ENCODE results near the gene SGTB. TPM values are rescaled to one million over a fixed set of nuclear protein-coding genes. Genes with fewer than 3 reads are reported as not detected.

SGTB gene
- total and polyA plus RNA-seq, 2 of the 8 experiments (the other 6 are each of a cell fraction or from before 2014, with no cell fraction given): 2.2 to 18.7 TPM

GRCh38 chr5:65749221-65749844 lies 27.4 kb upstream of the SGTB start:
- H3K4me3 ChIP-seq (ENCODE audit: extremely low read depth in 1 of 4, insufficient read depth in 2 of 4, low read depth in 3 of 4, low read length in 4 of 4): no peak overlapping the region
- POLR2A ChIA-PET (ENCODE audit: partially characterized antibody): no interaction called here
- H4K91ac ChIP-seq (replicated peaks; ENCODE audit: insufficient read length, low read length): no peak overlapping the region
- DNase-seq (ENCODE audit: low read depth in 1 of 2, low spot score in 2 of 2) (no peak), FAIRE-seq (no peak)
- peaks cover 0 to 4% (median 0%) of the 10 kb centered on the region in 4 experiments; a peak in 2 of 8 replicates for H3K36me3 ChIP-seq (ENCODE audit: control insufficient read depth in 2 of 4, insufficient read depth in 4 of 4, low read length in 3 of 4)
- no peak overlapping the region for H3K4me2 ChIP-seq (ENCODE audit: insufficient read depth in 1 of 2, low read depth in 2 of 2, low read length in 2 of 2)
- no peak overlapping the region for H4K5ac ChIP-seq (ENCODE audit: insufficient read length, low read depth, low read length)
- H3K27ac ChIP-seq (ENCODE audit: low read depth, low read length): no peak overlapping the region
- 96% methylated on average over 1 of the region's 1 CpG; no CpG with 5 or more reads in 1 of the 2 experiments for WGBS, 2 experiments (ENCODE audit: extremely low coverage in 1 of 2, insufficient coverage in 1 of 2, insufficient read length in 1 of 2, insufficient replicate concordance in 2 of 2, low coverage in 1 of 2, low lambda C conversion rate in 2 of 2, missing lambda C conversion rate in 1 of 2)
- H3K18ac ChIP-seq (ENCODE audit: extremely low read depth, low read length): no peak overlapping the region
- H2BK15ac ChIP-seq (ENCODE audit: low read length): no peak overlapping the region
- no peaks in the 10 kb centered on the region for H3K27me3 ChIP-seq (replicated peaks in 1 of 4; ENCODE audit: control insufficient read depth in 3 of 4, extremely low read depth in 1 of 4, insufficient read depth in 3 of 4, low read length in 3 of 4)
- no peaks in the 10 kb centered on the region for H3K4me1 ChIP-seq (replicated peaks in 1 of 4; ENCODE audit: control insufficient read depth in 3 of 4, insufficient read depth in 4 of 4, low read length in 3 of 4)
- H3K79me2 ChIP-seq (ENCODE audit: control insufficient read depth in 1 of 2, insufficient read depth in 2 of 2, low read length in 2 of 2): peaks cover 10 to 95% of the 10 kb centered on the region in 2 experiments
- peaks cover 10 to 17% of the 10 kb centered on the region in 2 experiments for H4K20me1 ChIP-seq (replicated peaks in 1 of 2; ENCODE audit: control insufficient read depth in 1 of 2, insufficient read depth in 2 of 2, low read length in 2 of 2)
- no peak overlapping the region for H3K56ac ChIP-seq (replicated peaks; ENCODE audit: insufficient read length, low read depth, low read length)
- CTCF ChIA-PET (ENCODE audit: partially characterized antibody): interaction anchor here (1.2 kb wide), 1 partner anchor 9 kb away, joined by 4 read pairs; no protein-coding TSS in a partner anchor
- H2AFZ ChIP-seq (ENCODE audit: low read length): no peak overlapping the region
- peaks cover 9% of the 10 kb centered on the region for H3K79me1 ChIP-seq (ENCODE audit: low read depth, low read length)
- H2BK12ac ChIP-seq (ENCODE audit: low read depth, low read length): no peak overlapping the region
- H3K14ac ChIP-seq (ENCODE audit: insufficient read length): no peak overlapping the region
- no peak overlapping the region for H4K8ac ChIP-seq (ENCODE audit: extremely low read depth, insufficient read depth, low read length)
- H2BK5ac ChIP-seq (ENCODE audit: low read depth, low read length): no peak overlapping the region
- no peaks in the 10 kb centered on the region for H3K23me2 ChIP-seq (ENCODE audit: low read depth, low read length)
- H2BK20ac ChIP-seq (ENCODE audit: low read length): no peak overlapping the region
- H3K9me3 ChIP-seq (ENCODE audit: insufficient read depth in 2 of 2, low read depth in 1 of 2, low read length in 1 of 2): no peaks in the 10 kb centered on the region
- H3K4ac ChIP-seq (replicated peaks; ENCODE audit: insufficient read length, low read depth, low read length): no peak overlapping the region
- H2BK120ac ChIP-seq (replicated peaks; ENCODE audit: low read depth, low read length): no peak overlapping the region
- H3K9ac ChIP-seq (replicated peaks in 1 of 4; ENCODE audit: extremely low read depth in 1 of 4, low read depth in 3 of 4, low read length in 3 of 4): no peak overlapping the region
- H2AK5ac ChIP-seq (ENCODE audit: low read depth, low read length): no peak overlapping the region
- no peak overlapping the region for H3K23ac ChIP-seq (ENCODE audit: insufficient read length)
- TF ChIP-seq EGR1 (IDR thresholded peaks at IDR 0.05; ENCODE audit: borderline replicate concordance, low read depth, low read length) (no peak), CTCF (IDR thresholded peaks at IDR 0.05; ENCODE audit: control extremely low read depth in 1 of 3, insufficient read depth in 1 of 3, low read depth in 1 of 3, low read length in 3 of 3) (no peak), USF2 (IDR thresholded peaks at IDR 0.05; ENCODE audit: low read length) (no peak), RAD21 (IDR thresholded peaks at IDR 0.05 in 1 of 2, conservative IDR thresholded peaks at IDR 0.05 in 1 of 2; ENCODE audit: low read depth in 2 of 2, low read length in 2 of 2) (no peak), TBP (IDR thresholded peaks at IDR 0.05; ENCODE audit: low read depth, low read length) (no peak), GTF2F1 (IDR thresholded peaks at IDR 0.05; ENCODE audit: borderline replicate concordance, low read depth, low read length) (no peak), CHD2 (IDR thresholded peaks at IDR 0.05; ENCODE audit: low read length) (no peak), RFX5 (IDR thresholded peaks at IDR 0.05; ENCODE audit: borderline replicate concordance, low read depth, low read length) (no peak), NRF1 (IDR thresholded peaks at IDR 0.05; ENCODE audit: low read depth, low read length) (no peak)
